H9 (cell line): ENCODE results near the gene TMEM82. TPM values are rescaled to one million over a fixed set of nuclear protein-coding genes. Genes with fewer than 3 reads are reported as not detected.

ENCODE experiments used
- DNase-seq: peaks from one replicate; pipeline ENCODE4 v3.0.0-alpha.2; 2017
- H2AFZ ChIP-seq: one replicate; pipeline ENCODE4 v1.6.1; 2013; ENCODE audit warnings: mild to moderate bottlenecking, low read length, control low read depth, moderate library complexity
- H2AK5ac ChIP-seq: 2 replicates; pipeline ENCODE4 v1.6.1; 2013; ENCODE audit warnings: low read length, control low read depth, mixed read lengths; ENCODE audit not compliant: insufficient read length
- H2BK120ac ChIP-seq: one replicate; pipeline ENCODE4 v1.6.1; 2013; ENCODE audit warnings: low read depth, mild to moderate bottlenecking, low read length, control low read depth, inconsistent platforms; ENCODE audit not compliant: poor library complexity, severe bottlenecking
- H2BK12ac ChIP-seq: 2 replicates; pipeline ENCODE4 v1.6.1; 2013; ENCODE audit warnings: low read length, control low read depth, mixed read lengths, low read depth; ENCODE audit not compliant: insufficient read length
- H2BK15ac ChIP-seq: 2 replicates; pipeline ENCODE4 v1.6.1; 2013; ENCODE audit warnings: low read depth, low read length, control low read depth
- H2BK20ac ChIP-seq: one replicate; pipeline ENCODE4 v1.6.1; 2013; ENCODE audit warnings: low read depth, mild to moderate bottlenecking, low read length, control low read depth, inconsistent platforms; ENCODE audit not compliant: poor library complexity, severe bottlenecking
- H2BK5ac ChIP-seq: 2 replicates; pipeline ENCODE4 v1.6.1; 2013; ENCODE audit warnings: low read length, control low read depth, mixed read lengths; ENCODE audit not compliant: insufficient read length
- H3K14ac ChIP-seq: 2 replicates; pipeline ENCODE4 v1.6.1; 2013; ENCODE audit warnings: low read length, control low read depth; ENCODE audit not compliant: insufficient read depth
- H3K18ac ChIP-seq: 2 replicates; pipeline ENCODE4 v1.6.1; 2013; ENCODE audit warnings: low read depth, mild to moderate bottlenecking, mixed read lengths, low read length, control low read depth; ENCODE audit not compliant: insufficient read length
- H3K23ac ChIP-seq: 2 replicates; pipeline ENCODE4 v1.6.1; 2013; ENCODE audit warnings: low read length, control low read depth, mixed read lengths, low read depth; ENCODE audit not compliant: insufficient read length
- H3K23me2 ChIP-seq: 2 replicates; pipeline ENCODE4 v1.6.1; 2013; ENCODE audit warnings: low read depth, mild to moderate bottlenecking, mixed read lengths, low read length, control low read depth; ENCODE audit not compliant: insufficient read length, poor library complexity, severe bottlenecking
- H3K27ac ChIP-seq: 2 replicates; pipeline ENCODE4 v1.5.1; 2013; ENCODE audit warnings: low read length, control low read depth, mixed read lengths, low read depth; ENCODE audit not compliant: insufficient read length
- H3K27me3 ChIP-seq: 2 replicates; pipeline ENCODE4 v1.6.1; 2013; ENCODE audit warnings: low read length, control low read depth, inconsistent platforms; ENCODE audit not compliant: insufficient read depth
- H3K4ac ChIP-seq: 2 replicates; pipeline ENCODE4 v1.6.1; 2013; ENCODE audit warnings: low read depth, mild to moderate bottlenecking, control low read depth, inconsistent platforms, low read length, moderate library complexity
- H3K4me1 ChIP-seq: 2 replicates; pipeline ENCODE4 v1.6.1; 2013; ENCODE audit warnings: low read length, control low read depth, inconsistent platforms; ENCODE audit not compliant: insufficient read depth
- H3K4me2 ChIP-seq: 2 replicates; pipeline ENCODE4 v1.6.1; 2013; ENCODE audit warnings: low read length, control low read depth, mixed read lengths; ENCODE audit not compliant: insufficient read length, insufficient read depth
- H3K56ac ChIP-seq: 2 replicates; pipeline ENCODE4 v1.6.1; 2013; ENCODE audit warnings: low read depth, mild to moderate bottlenecking, mixed read lengths, low read length, control low read depth; ENCODE audit not compliant: insufficient read length
- H3K79me1 ChIP-seq: 2 replicates; pipeline ENCODE4 v1.6.1; 2013; ENCODE audit warnings: low read depth, mild to moderate bottlenecking, moderate library complexity, low read length, control low read depth, inconsistent platforms; ENCODE audit not compliant: insufficient read depth, poor library complexity, severe bottlenecking
- H3K79me2 ChIP-seq: 2 replicates; pipeline ENCODE4 v1.6.1; 2013; ENCODE audit warnings: low read length, control low read depth, inconsistent platforms; ENCODE audit not compliant: insufficient read depth
- H3K9ac ChIP-seq: 2 replicates; pipeline ENCODE4 v1.6.1; 2013; ENCODE audit warnings: low read length, control low read depth, mixed read lengths; ENCODE audit not compliant: insufficient read length; ENCODE audit errors: extremely low read depth
- H3K9me3 ChIP-seq: one replicate; pipeline ENCODE4 v1.6.1; 2013; ENCODE audit warnings: low read depth, low read length, inconsistent platforms; ENCODE audit not compliant: control insufficient read depth
- H3T11ph ChIP-seq: one replicate; pipeline ENCODE4 v1.6.1; 2013; ENCODE audit warnings: mild to moderate bottlenecking, low read length, control low read depth, inconsistent platforms
- H4K20me1 ChIP-seq: one replicate; pipeline ENCODE4 v1.6.1; 2013; ENCODE audit not compliant: control insufficient read depth, insufficient read length, insufficient read depth
- H4K5ac ChIP-seq: 2 replicates; pipeline ENCODE4 v1.6.1; 2013; ENCODE audit warnings: low read depth, mild to moderate bottlenecking, mixed read lengths, low read length, control low read depth; ENCODE audit not compliant: insufficient read length
- H4K8ac ChIP-seq: replicated peaks from 2 replicates; pipeline ENCODE4 v1.6.1; 2013; ENCODE audit warnings: low read length, control low read depth, mixed read lengths, low read depth; ENCODE audit not compliant: insufficient read length
- H4K91ac ChIP-seq: 2 replicates; pipeline ENCODE4 v1.6.1; 2013; ENCODE audit warnings: low read depth, mild to moderate bottlenecking, moderate library complexity, mixed read lengths, low read length, control low read depth; ENCODE audit not compliant: insufficient read length
- H3K27ac Mint-ChIP-seq, 3 experiments: 2 replicates in 2 of 3; 3 replicates in 1 of 3; pipeline ENCODE4 v1.8.0; 2020 to 2021; ENCODE audit warnings: mixed read lengths in 3 of 3, mild to moderate bottlenecking in 1 of 3, moderate library complexity in 1 of 3
- H3K27me3 Mint-ChIP-seq: 2 replicates; pipeline ENCODE4 v1.8.0; 2021; ENCODE audit warnings: low read depth, mild to moderate bottlenecking, moderate library complexity, mixed read lengths
- H3K36me3 Mint-ChIP-seq, 3 experiments: 2 replicates in 2 of 3; 3 replicates in 1 of 3; pipeline ENCODE4 v1.8.0; 2020 to 2021; ENCODE audit warnings: low read depth in 3 of 3, mixed read lengths in 3 of 3; ENCODE audit not compliant: insufficient read depth in 1 of 3
- H3K4me1 Mint-ChIP-seq, 2 experiments: 2 replicates each; pipeline ENCODE4 v1.8.0; 2020; ENCODE audit warnings: mixed read lengths in 2 of 2
- H3K4me3 Mint-ChIP-seq, 2 experiments: 2 replicates in 1 of 2; 3 replicates in 1 of 2; pipeline ENCODE4 v1.8.0; 2020 to 2021; ENCODE audit warnings: mild to moderate bottlenecking in 2 of 2, mixed read lengths in 2 of 2, moderate library complexity in 1 of 2
- H3K9me3 Mint-ChIP-seq, 2 experiments: 2 replicates in 1 of 2; 3 replicates in 1 of 2; pipeline ENCODE4 v1.8.0; 2020; ENCODE audit warnings: mild to moderate bottlenecking in 2 of 2, mixed read lengths in 2 of 2, moderate library complexity in 1 of 2
- CTCF ChIP-seq: fragments of 200-600 bp; sonication (generic); conservative IDR thresholded peaks from 3 replicates; pipeline ENCODE4 v1.8.0; 2021; ENCODE audit warnings: antibody characterized with exemption, mild to moderate bottlenecking
- WGBS: extraction: QIAGEN DNeasy Blood & Tissue Kit; methylation state at CpG from one replicate; pipeline ENCODE4 v1.1.7; 2013; ENCODE audit warnings: missing lambda C conversion rate, low lambda C conversion rate, mixed read lengths; ENCODE audit not compliant: insufficient read length; ENCODE audit errors: extremely low coverage; 5-methylcytosine and 5-hydroxymethylcytosine counted together
- total RNA-seq: library from RNA; stranded (reverse); gene quantifications from 2 replicates; pipeline ENCODE4 v1.2.1, GENCODE V29; 2021

Gene TMEM82
- total RNA-seq, 1 experiment from 2014 or later = 1.4 TPM

GRCh38 chr1:15753776-15754175 is 11.5 kb downstream of the TMEM82 start:
- Histone ChIP-seq H3K23ac (no peak overlapping the region), H4K20me1 (no peaks in the 10 kb centered on the region)
- peaks cover 26% of the 10 kb centered on the region for H3K27me3 Mint-ChIP-seq

More at GRCh38 chr1:15753776-15754175, 11.5 kb downstream of the TMEM82 start:
- no peak overlapping the region for H3K27ac ChIP-seq
- H3K9me3 Mint-ChIP-seq = no peaks in the 10 kb centered on the region
- no peak overlapping the region for H4K8ac ChIP-seq
- H2AK5ac ChIP-seq = no peak overlapping the region
- H3K4ac ChIP-seq = no peak overlapping the region
- no peak for DNase-seq
- H2BK120ac ChIP-seq = no peak overlapping the region
- no peak overlapping the region for H3T11ph ChIP-seq
- peaks cover 8% of the 10 kb centered on the region for H3K23me2 ChIP-seq
- H3K9me3 ChIP-seq = no peaks in the 10 kb centered on the region
- no peak overlapping the region for H2AFZ ChIP-seq
- no peak overlapping the region for H2BK5ac ChIP-seq
- H3K79me1 ChIP-seq = no peaks in the 10 kb centered on the region
- peaks cover 27 to 29% of the 10 kb centered on the region in 2 experiments for H3K4me1 Mint-ChIP-seq
- H3K4me3 Mint-ChIP-seq = no peak overlapping the region
- H2BK20ac ChIP-seq = no peak overlapping the region
- no peak overlapping the region for H4K5ac ChIP-seq
- peaks cover 0 to 2% (median 0%) of the 10 kb centered on the region in 3 experiments; a peak in 1 of 7 replicates for H3K36me3 Mint-ChIP-seq
- H3K4me1 ChIP-seq = peaks cover 14% of the 10 kb centered on the region; the same call in 1 of the 2 replicates
- H4K91ac ChIP-seq = no peak overlapping the region
- H3K9ac ChIP-seq = no peak overlapping the region
- no CpG with 5 or more reads among the region's 10 CpGs for WGBS
- no peak overlapping the region for H3K14ac ChIP-seq
- H2BK15ac ChIP-seq = no peak overlapping the region
- no peak overlapping the region for H3K56ac ChIP-seq
- H2BK12ac ChIP-seq = no peak overlapping the region
- H3K27ac Mint-ChIP-seq = peak overlapping the region in 1 of 3 experiments; percentile 19; a peak in 1 of 7 replicates
- H3K18ac ChIP-seq = no peak overlapping the region
- H3K27me3 ChIP-seq = no peaks in the 10 kb centered on the region
- TF ChIP-seq CTCF = no peak
- no peak overlapping the region for H3K4me2 ChIP-seq
- no peaks in the 10 kb centered on the region for H3K79me2 ChIP-seq
